GM12878 (cell line): ENCODE data around the gene CDH18. TPM values are rescaled to one million over a fixed set of nuclear protein-coding genes. Genes with fewer than 3 reads are reported as not detected.

Experiments
- ATAC-seq: fragments of 200-7000 bp; cut with Tn5 transposase; 3 replicates; pipeline ENCODE4 v1.9.1; 2020; ENCODE audit warnings: mild to moderate bottlenecking, moderate library complexity
- BruUV-seq: library from RNA; stranded (reverse); fragments of 400-500 nt; replicated peaks from 2 replicates; lab custom pipeline; 2021; lab: Mats Ljungman, UMichigan
- CTCF ChIA-PET: fragments of 300-600 bp; sonication (Branson Sonifier 250); formaldehyde crosslinking; extraction: SDS; loops from one replicate; lab custom pipeline; 2021; ENCODE audit warnings: inconsistent platforms; lab: Yijun Ruan, JAX
- POLR2A ChIA-PET: fragments of 350-600 bp; formaldehyde crosslinking; extraction: SDS; loops from one replicate; lab custom pipeline; 2021; ENCODE audit warnings: inconsistent platforms; lab: Charles Lee
- RAD21 ChIA-PET: fragments of 300-600 bp; sonication (Branson Sonifier 250); formaldehyde crosslinking; loops from one replicate; lab custom pipeline; 2023; ENCODE audit warnings: antibody characterized with exemption; ENCODE audit not compliant: unreplicated experiment; lab: Charles Lee
- SMC1A ChIA-PET: fragments of 300-600 bp; sonication (Branson Sonifier 250); formaldehyde crosslinking; loops from one replicate; lab custom pipeline; 2023; ENCODE audit not compliant: unreplicated experiment, uncharacterized antibody; lab: Charles Lee
- DNase-seq: peaks from one replicate; pipeline ENCODE4 v3.0.0-alpha.2; 2011; ENCODE audit warnings: low read depth, low spot score
- FAIRE-seq: peaks from 3 replicates; lab custom pipeline; 2011; peaks lifted over from hg19 to GRCh38; lab: Jason Lieb, UNC
- H2AFZ ChIP-seq: 2 replicates; pipeline ENCODE4 v1.6.0; 2011; ENCODE audit warnings: low read depth, low read length, control low read depth; ENCODE audit not compliant: control insufficient read depth
- H3K27ac ChIP-seq: 2 replicates; pipeline ENCODE4 v1.5.1; 2011; ENCODE audit warnings: control low read depth; ENCODE audit not compliant: control insufficient read depth, insufficient read depth
- H3K27me3 ChIP-seq, 2 experiments: replicated peaks in 1 of 2; 2 replicates each; pipeline versions ENCODE4 v1.6.0 to v1.6.1; 2011; ENCODE audit warnings: low read length in 1 of 2; ENCODE audit not compliant: control insufficient read depth in 2 of 2, insufficient read depth in 2 of 2
- H3K36me3 ChIP-seq, 2 experiments: 2 replicates each; pipeline ENCODE4 v1.5.1; 2011; ENCODE audit warnings: low read length in 1 of 2; ENCODE audit not compliant: control insufficient read depth in 2 of 2, insufficient read depth in 2 of 2
- H3K4me1 ChIP-seq: 2 replicates; pipeline ENCODE4 v1.6.1; 2011; ENCODE audit warnings: mild to moderate bottlenecking, low read length, moderate library complexity, mixed read lengths; ENCODE audit not compliant: control insufficient read depth, insufficient read depth
- H3K4me2 ChIP-seq: 2 replicates; pipeline ENCODE4 v1.6.0; 2011; ENCODE audit warnings: control low read depth; ENCODE audit not compliant: control insufficient read depth, insufficient read depth
- H3K4me3 ChIP-seq: fragments of 200-600 bp; sonication (generic); 2 replicates; pipeline ENCODE4 v1.5.1; 2016
- H3K79me2 ChIP-seq: 2 replicates; pipeline ENCODE4 v1.6.0; 2011; ENCODE audit warnings: low read length; ENCODE audit not compliant: control insufficient read depth, insufficient read depth
- H3K9ac ChIP-seq: 2 replicates; pipeline ENCODE4 v1.8.0; 2011; ENCODE audit warnings: low read length, control low read depth, mixed read lengths; ENCODE audit not compliant: control insufficient read depth, insufficient read depth
- H3K9me3 ChIP-seq: replicated peaks from 3 replicates; pipeline ENCODE4 v1.5.1; 2011; ENCODE audit warnings: mild to moderate bottlenecking, low read length; ENCODE audit not compliant: control insufficient read depth, insufficient read depth
- H4K20me1 ChIP-seq: 2 replicates; pipeline ENCODE4 v1.6.0; 2011; ENCODE audit not compliant: control insufficient read depth, insufficient read depth
- BMI1 ChIP-seq: fragments of 450-650 bp; IDR thresholded peaks from 2 replicates; pipeline ENCODE4 v1.6.1; 2016; ENCODE audit warnings: mild to moderate bottlenecking, moderate library complexity, borderline replicate concordance
- EP300 ChIP-seq, 2 experiments: fragments of 150-350 bp in 1 of 2; IDR thresholded peaks; 2 replicates each; pipeline ENCODE4 v1.6.1; 2011 to 2012; ENCODE audit warnings: low read depth in 2 of 2, low read length in 2 of 2, borderline replicate concordance in 1 of 2, improper control_type of control experiment in 1 of 2, inconsistent platforms in 1 of 2; ENCODE audit not compliant: control insufficient read depth in 1 of 2
- ETV6 ChIP-seq, 2 experiments: fragments of 450-650 bp in 1 of 2; IDR thresholded peaks in 1 of 2; conservative IDR thresholded peaks in 1 of 2; 2 replicates each; pipeline ENCODE4 v1.6.1; 2014; ENCODE audit warnings: antibody characterized with exemption in 1 of 2, borderline replicate concordance in 1 of 2, low read depth in 1 of 2, mild to moderate bottlenecking in 1 of 2, moderate library complexity in 1 of 2
- HCFC1 ChIP-seq: fragments of 150-350 bp; IDR thresholded peaks from 2 replicates; pipeline ENCODE4 v1.6.1; 2014; ENCODE audit warnings: low read length
- KLF5 ChIP-seq: fragments of 450-650 bp; IDR thresholded peaks from 2 replicates; pipeline ENCODE4 v1.6.1; 2014; ENCODE audit warnings: mild to moderate bottlenecking; ENCODE audit not compliant: partially characterized antibody
- NFIC ChIP-seq: IDR thresholded peaks from 2 replicates; pipeline ENCODE4 v1.6.1; 2012; ENCODE audit warnings: low read depth, mild to moderate bottlenecking, inconsistent platforms, low read length, moderate library complexity
- PAX5 ChIP-seq: IDR thresholded peaks from 2 replicates; pipeline ENCODE4 v1.6.1; 2011; ENCODE audit warnings: low read depth, low read length, borderline replicate concordance
- RAD51 ChIP-seq: fragments of 450-650 bp; IDR thresholded peaks from 2 replicates; pipeline ENCODE4 v1.6.1; 2016; ENCODE audit warnings: moderate library complexity, mild to moderate bottlenecking, inconsistent platforms
- RB1 ChIP-seq: fragments of 450-650 bp; formaldehyde crosslinking; IDR thresholded peaks from 2 replicates; pipeline ENCODE4 v1.6.1; 2017; ENCODE audit warnings: mild to moderate bottlenecking, borderline replicate concordance
- RFX5 ChIP-seq: IDR thresholded peaks from 2 replicates; pipeline ENCODE4 v1.6.1; 2011; ENCODE audit warnings: low read depth, low read length, improper control_type of control experiment
- ZZZ3 ChIP-seq: IDR thresholded peaks from 2 replicates; pipeline ENCODE4 v1.6.1; 2011; ENCODE audit warnings: low read depth; ENCODE audit not compliant: control insufficient read depth, insufficient read length
- WGBS: methylation state at CpG from one replicate; pipeline ENCODE4 v1.1.6; 2016; ENCODE audit warnings: low lambda C conversion rate; ENCODE audit not compliant: insufficient replicate concordance, insufficient coverage; ENCODE audit errors: missing lambda C conversion rate; 5-methylcytosine and 5-hydroxymethylcytosine counted together
- in situ Hi-C: fragments of 300-500 bp; cut with MboI; formaldehyde crosslinking; loops from 9 replicates; pipeline ENCODE4 v1.14.3; 2018; ENCODE audit warnings: mixed read lengths
- intact Hi-C: fragments of 100-400 bp; cut with micrococcal nuclease; formaldehyde crosslinking; loops from one replicate; pipeline ENCODE4 v1.14.2; 2022; ENCODE audit not compliant: unreplicated experiment
- polyA plus RNA-seq, 11 experiments: library from polyadenylated mRNA; depleted of rRNA in 4 of 11; unstranded in 6 of 11; stranded (reverse) in 5 of 11; fragments of >200 nt; fragmentation: Nextera tagmentation in 4 of 11; fragmentation: Illumina TruSeq in 1 of 11; extraction: Ambion mirVana in 4 of 11; extraction: Trizol in 1 of 11; gene quantifications; 1 replicate in 1 of 11; 2 replicates in 10 of 11; pipeline versions ENCODE4 v1.2.1 to v1.2.3, GENCODE V29; 2011 to 2016; ENCODE audit warnings: inconsistent platforms in 2 of 11, missing spikeins in 2 of 11, low read depth in 1 of 11
- total RNA-seq, 4 experiments: library from RNA; depleted of rRNA in 3 of 4; stranded (reverse); fragments of >200 nt in 3 of 4; fragmentation: Illumina TruSeq in 1 of 4; extraction: Trizol in 1 of 4; gene quantifications; 2 replicates each; pipeline versions ENCODE4 v1.2.1 to v1.2.3, GENCODE V29; 2013 to 2021
- TF ChIP-seq, protein P1 (sequence below): IDR thresholded peaks from 2 replicates; pipeline ENCODE4 v1.6.1; 2012; ENCODE audit warnings: mild to moderate bottlenecking, low read depth, low read length
- TF ChIP-seq, protein P2 (sequence below): fragments of 450-650 bp; IDR thresholded peaks from 2 replicates; pipeline ENCODE4 v1.6.1; 2016; ENCODE audit warnings: mild to moderate bottlenecking
- TF ChIP-seq, protein P3 (sequence below): IDR thresholded peaks from 2 replicates; pipeline ENCODE4 v1.6.1; 2012; ENCODE audit warnings: improper control_type of control experiment, low read depth, low read length; ENCODE audit not compliant: insufficient replicate concordance

The CDH18 gene
- total and polyA plus RNA-seq, 10 of the 15 experiments (the other 5 are each of a cell fraction or from before 2014, with no cell fraction given), result 0.41 TPM; not detected in 9

DNA sequence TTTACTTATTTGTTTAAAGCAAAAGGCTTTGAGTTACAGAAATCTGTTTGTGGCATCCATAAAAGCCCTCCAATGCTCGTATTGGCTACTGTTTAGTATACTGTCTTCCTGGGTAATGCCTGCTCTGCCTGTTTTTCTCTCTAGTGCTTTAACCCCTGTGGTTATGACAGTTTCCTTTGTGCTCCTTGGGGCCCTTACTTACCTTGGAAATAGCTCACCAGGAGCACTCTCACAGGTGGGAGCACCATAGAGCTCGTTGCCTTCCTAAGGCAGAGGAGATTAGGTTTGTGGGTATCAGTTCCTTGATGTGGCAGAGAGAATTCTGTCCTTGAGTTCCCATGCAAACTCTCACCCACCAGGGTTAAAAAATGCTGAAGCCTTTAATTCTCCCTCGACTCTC lies 242.8 kb downstream of the CDH18 start:
- H3K4me3 ChIP-seq, result no peak overlapping the region
- in situ Hi-C loops, result no loop called here
- no peak overlapping the region for H3K4me2 ChIP-seq
- no peaks in the 10 kb centered on the region for H3K4me1 ChIP-seq
- H3K9ac ChIP-seq, result no peak overlapping the region
- POLR2A ChIA-PET, result no interaction called here
- no peak overlapping the region for H3K27ac ChIP-seq
- no peaks in the 10 kb centered on the region for H3K9me3 ChIP-seq
- SMC1A ChIA-PET, result no interaction called here
- 1% methylated on average over 3 of the region's 3 CpGs for WGBS
- CTCF ChIA-PET, result interaction anchor here (0.9 kb wide), 1 partner anchor 8 kb away, joined by 3 read pairs; no protein-coding TSS in a partner anchor
- no peaks in the 10 kb centered on the region for H3K27me3 ChIP-seq
- intact Hi-C loops, result no loop called here
- no peak for DNase-seq
- H2AFZ ChIP-seq, result no peak overlapping the region
- no peak for FAIRE-seq
- no peaks in the 10 kb centered on the region for H3K79me2 ChIP-seq
- no peak for ATAC-seq
- H4K20me1 ChIP-seq, result no peaks in the 10 kb centered on the region
- RAD21 ChIA-PET, result no interaction called here
- H3K36me3 ChIP-seq, result no peaks in the 10 kb centered on the region
- BruUV-seq, result no TSS peak
- no peak for TF ChIP-seq KLF5
- TF ChIP-seq ZZZ3, result no peak
- TF ChIP-seq NFIC, result no peak
- TF ChIP-seq EP300 (IDR thresholded peaks at IDR 0.05; ENCODE audit: borderline replicate concordance in 1 of 2, control insufficient read depth in 1 of 2, low read depth in 2 of 2, low read length in 2 of 2), result no peak
- no peak for TF ChIP-seq RFX5
- TF ChIP-seq, protein P1, sequence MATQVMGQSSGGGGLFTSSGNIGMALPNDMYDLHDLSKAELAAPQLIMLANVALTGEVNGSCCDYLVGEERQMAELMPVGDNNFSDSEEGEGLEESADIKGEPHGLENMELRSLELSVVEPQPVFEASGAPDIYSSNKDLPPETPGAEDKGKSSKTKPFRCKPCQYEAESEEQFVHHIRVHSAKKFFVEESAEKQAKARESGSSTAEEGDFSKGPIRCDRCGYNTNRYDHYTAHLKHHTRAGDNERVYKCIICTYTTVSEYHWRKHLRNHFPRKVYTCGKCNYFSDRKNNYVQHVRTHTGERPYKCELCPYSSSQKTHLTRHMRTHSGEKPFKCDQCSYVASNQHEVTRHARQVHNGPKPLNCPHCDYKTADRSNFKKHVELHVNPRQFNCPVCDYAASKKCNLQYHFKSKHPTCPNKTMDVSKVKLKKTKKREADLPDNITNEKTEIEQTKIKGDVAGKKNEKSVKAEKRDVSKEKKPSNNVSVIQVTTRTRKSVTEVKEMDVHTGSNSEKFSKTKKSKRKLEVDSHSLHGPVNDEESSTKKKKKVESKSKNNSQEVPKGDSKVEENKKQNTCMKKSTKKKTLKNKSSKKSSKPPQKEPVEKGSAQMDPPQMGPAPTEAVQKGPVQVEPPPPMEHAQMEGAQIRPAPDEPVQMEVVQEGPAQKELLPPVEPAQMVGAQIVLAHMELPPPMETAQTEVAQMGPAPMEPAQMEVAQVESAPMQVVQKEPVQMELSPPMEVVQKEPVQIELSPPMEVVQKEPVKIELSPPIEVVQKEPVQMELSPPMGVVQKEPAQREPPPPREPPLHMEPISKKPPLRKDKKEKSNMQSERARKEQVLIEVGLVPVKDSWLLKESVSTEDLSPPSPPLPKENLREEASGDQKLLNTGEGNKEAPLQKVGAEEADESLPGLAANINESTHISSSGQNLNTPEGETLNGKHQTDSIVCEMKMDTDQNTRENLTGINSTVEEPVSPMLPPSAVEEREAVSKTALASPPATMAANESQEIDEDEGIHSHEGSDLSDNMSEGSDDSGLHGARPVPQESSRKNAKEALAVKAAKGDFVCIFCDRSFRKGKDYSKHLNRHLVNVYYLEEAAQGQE, result no peak
- TF ChIP-seq RAD51, result no peak
- no peak for TF ChIP-seq RB1
- no peak for TF ChIP-seq HCFC1
- TF ChIP-seq, protein P2, sequence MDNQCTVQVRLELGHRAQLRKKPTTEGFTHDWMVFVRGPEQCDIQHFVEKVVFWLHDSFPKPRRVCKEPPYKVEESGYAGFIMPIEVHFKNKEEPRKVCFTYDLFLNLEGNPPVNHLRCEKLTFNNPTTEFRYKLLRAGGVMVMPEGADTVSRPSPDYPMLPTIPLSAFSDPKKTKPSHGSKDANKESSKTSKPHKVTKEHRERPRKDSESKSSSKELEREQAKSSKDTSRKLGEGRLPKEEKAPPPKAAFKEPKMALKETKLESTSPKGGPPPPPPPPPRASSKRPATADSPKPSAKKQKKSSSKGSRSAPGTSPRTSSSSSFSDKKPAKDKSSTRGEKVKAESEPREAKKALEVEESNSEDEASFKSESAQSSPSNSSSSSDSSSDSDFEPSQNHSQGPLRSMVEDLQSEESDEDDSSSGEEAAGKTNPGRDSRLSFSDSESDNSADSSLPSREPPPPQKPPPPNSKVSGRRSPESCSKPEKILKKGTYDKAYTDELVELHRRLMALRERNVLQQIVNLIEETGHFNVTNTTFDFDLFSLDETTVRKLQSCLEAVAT, result no peak
- no peak for TF ChIP-seq ETV6 (conservative IDR thresholded peaks at IDR 0.05 in 1 of 2, IDR thresholded peaks at IDR 0.05 in 1 of 2; ENCODE audit: borderline replicate concordance in 1 of 2, low read depth in 1 of 2)
- TF ChIP-seq, protein P3, sequence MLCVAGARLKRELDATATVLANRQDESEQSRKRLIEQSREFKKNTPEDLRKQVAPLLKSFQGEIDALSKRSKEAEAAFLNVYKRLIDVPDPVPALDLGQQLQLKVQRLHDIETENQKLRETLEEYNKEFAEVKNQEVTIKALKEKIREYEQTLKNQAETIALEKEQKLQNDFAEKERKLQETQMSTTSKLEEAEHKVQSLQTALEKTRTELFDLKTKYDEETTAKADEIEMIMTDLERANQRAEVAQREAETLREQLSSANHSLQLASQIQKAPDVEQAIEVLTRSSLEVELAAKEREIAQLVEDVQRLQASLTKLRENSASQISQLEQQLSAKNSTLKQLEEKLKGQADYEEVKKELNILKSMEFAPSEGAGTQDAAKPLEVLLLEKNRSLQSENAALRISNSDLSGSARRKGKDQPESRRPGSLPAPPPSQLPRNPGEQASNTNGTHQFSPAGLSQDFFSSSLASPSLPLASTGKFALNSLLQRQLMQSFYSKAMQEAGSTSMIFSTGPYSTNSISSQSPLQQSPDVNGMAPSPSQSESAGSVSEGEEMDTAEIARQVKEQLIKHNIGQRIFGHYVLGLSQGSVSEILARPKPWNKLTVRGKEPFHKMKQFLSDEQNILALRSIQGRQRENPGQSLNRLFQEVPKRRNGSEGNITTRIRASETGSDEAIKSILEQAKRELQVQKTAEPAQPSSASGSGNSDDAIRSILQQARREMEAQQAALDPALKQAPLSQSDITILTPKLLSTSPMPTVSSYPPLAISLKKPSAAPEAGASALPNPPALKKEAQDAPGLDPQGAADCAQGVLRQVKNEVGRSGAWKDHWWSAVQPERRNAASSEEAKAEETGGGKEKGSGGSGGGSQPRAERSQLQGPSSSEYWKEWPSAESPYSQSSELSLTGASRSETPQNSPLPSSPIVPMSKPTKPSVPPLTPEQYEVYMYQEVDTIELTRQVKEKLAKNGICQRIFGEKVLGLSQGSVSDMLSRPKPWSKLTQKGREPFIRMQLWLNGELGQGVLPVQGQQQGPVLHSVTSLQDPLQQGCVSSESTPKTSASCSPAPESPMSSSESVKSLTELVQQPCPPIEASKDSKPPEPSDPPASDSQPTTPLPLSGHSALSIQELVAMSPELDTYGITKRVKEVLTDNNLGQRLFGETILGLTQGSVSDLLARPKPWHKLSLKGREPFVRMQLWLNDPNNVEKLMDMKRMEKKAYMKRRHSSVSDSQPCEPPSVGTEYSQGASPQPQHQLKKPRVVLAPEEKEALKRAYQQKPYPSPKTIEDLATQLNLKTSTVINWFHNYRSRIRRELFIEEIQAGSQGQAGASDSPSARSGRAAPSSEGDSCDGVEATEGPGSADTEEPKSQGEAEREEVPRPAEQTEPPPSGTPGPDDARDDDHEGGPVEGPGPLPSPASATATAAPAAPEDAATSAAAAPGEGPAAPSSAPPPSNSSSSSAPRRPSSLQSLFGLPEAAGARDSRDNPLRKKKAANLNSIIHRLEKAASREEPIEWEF, result no peak
- TF ChIP-seq PAX5, result no peak
- no peak for TF ChIP-seq BMI1
